ENCODE results near the gene CDK15. TPM values are rescaled to one million over a fixed set of nuclear protein-coding genes. Genes with fewer than 3 reads are reported as not detected.

Gene CDK15
- total RNA-seq, 1 experiment from 2014 or later = 4.8 TPM

DNA sequence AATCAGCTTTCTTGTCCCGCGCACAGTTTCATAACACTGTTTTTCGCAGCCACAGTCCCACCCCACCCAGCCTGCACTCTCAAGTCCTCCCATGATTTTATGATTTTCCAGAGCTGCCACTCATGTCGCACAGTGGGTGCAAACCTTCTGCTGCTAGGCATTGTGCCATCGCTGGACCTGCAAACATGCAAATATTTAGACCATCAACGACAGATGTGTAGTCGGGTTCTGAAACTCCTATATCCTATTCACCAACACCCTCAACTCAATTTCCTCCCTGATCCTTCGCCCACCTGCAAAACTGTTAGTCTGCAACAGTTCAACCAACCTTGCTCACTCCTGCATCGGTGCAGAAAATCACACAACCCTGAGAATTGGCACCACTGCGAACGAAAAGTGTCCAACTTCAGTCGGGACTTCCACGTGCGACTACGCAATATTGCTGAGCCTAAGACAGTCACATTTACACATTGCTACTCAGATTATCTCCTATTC is 24.7 kb upstream of the CDK15 start:
- BruUV-seq (replicated peaks) = no TSS peak
- intact Hi-C loops (cut with micrococcal nuclease; ENCODE audit: unreplicated experiment) (no loop called here), in situ Hi-C loops (cut with HindIII; ENCODE audit: low pct_unique_long_range_greater_than_20kb, low sequenced_read_pairs) (no loop called here)
- no peaks in the 10 kb centered on the region for H3K9me3 ChIP-seq (ENCODE audit: control insufficient read depth, insufficient read depth, low read depth, low read length)
- H3K27ac ChIP-seq (ENCODE audit: low read length) = peak overlapping the region; percentile 95
- ATAC-seq (peak; percentile 39), DNase-seq (ENCODE audit: low read depth, low spot score) (peak; percentile 8)
- no peak for TF ChIP-seq REST (IDR thresholded peaks at IDR 0.05; ENCODE audit: insufficient read depth in 1 of 2, low read depth in 2 of 2, low read length in 1 of 2)
- TF ChIP-seq SIN3A (IDR thresholded peaks at IDR 0.05; ENCODE audit: borderline replicate concordance, insufficient read depth, low read depth, low read length) = no peak
- no peak for TF ChIP-seq POLR2AphosphoS5 (IDR thresholded peaks at IDR 0.05; ENCODE audit: low read depth, low read length)
- TF ChIP-seq, protein P1, sequence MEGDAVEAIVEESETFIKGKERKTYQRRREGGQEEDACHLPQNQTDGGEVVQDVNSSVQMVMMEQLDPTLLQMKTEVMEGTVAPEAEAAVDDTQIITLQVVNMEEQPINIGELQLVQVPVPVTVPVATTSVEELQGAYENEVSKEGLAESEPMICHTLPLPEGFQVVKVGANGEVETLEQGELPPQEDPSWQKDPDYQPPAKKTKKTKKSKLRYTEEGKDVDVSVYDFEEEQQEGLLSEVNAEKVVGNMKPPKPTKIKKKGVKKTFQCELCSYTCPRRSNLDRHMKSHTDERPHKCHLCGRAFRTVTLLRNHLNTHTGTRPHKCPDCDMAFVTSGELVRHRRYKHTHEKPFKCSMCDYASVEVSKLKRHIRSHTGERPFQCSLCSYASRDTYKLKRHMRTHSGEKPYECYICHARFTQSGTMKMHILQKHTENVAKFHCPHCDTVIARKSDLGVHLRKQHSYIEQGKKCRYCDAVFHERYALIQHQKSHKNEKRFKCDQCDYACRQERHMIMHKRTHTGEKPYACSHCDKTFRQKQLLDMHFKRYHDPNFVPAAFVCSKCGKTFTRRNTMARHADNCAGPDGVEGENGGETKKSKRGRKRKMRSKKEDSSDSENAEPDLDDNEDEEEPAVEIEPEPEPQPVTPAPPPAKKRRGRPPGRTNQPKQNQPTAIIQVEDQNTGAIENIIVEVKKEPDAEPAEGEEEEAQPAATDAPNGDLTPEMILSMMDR (IDR thresholded peaks at IDR 0.05) = no peak
- no peak for TF ChIP-seq TCF7L2 (IDR thresholded peaks at IDR 0.05; ENCODE audit: low read depth, low read length)
- H3K27me3 ChIP-seq (ENCODE audit: control insufficient read depth, insufficient read depth, low read length) = no peaks in the 10 kb centered on the region
- peak overlapping the region; percentile 73 to 99 for H3K4me3 ChIP-seq (ENCODE audit: low read depth in 2 of 2, low read length in 2 of 2)
- ChIA-PET CTCF (no interaction called here), POLR2A (interaction anchor here (1.1 kb wide), 1 partner anchor 13 kb away, joined by 9 read pairs; no protein-coding TSS in a partner anchor)
- peaks cover 23% of the 10 kb centered on the region for H3K4me1 ChIP-seq (ENCODE audit: control insufficient read depth, insufficient read depth, low read length)
- H3K36me3 ChIP-seq (ENCODE audit: control insufficient read depth, insufficient read depth, low read length) = no peaks in the 10 kb centered on the region; the same call in none of the 2 replicates

DNA sequence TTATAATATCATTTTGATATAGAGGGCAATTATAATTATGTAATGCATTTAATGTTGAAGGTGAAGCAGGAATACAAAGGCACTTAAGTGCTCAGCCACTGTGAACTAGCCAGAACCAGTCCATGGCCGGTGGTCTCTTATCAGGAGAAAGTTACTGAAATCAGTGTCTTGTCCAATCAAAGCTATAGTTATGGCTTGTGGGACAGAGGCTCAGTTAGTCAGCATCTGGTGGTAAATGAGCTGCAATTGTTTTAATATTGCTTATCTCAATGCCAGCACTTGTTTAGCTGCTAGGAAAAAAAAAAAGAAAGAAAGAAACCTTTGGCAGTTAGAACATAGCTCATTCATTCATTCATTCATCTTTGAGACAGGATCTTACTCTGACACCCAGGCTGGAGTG is 21.8 kb upstream of the CDK15 start:
- CTCF ChIA-PET = no interaction called here
- Histone ChIP-seq H3K27ac (ENCODE audit: low read length) (no peak overlapping the region), H3K27me3 (ENCODE audit: control insufficient read depth, insufficient read depth, low read length) (no peaks in the 10 kb centered on the region), H3K9me3 (ENCODE audit: control insufficient read depth, insufficient read depth, low read depth, low read length) (no peaks in the 10 kb centered on the region), H3K4me3 (ENCODE audit: low read depth in 2 of 2, low read length in 2 of 2) (no peak overlapping the region), H3K4me1 (ENCODE audit: control insufficient read depth, insufficient read depth, low read length) (no peaks in the 10 kb centered on the region; the same call in 1 of the 2 replicates), H3K36me3 (ENCODE audit: control insufficient read depth, insufficient read depth, low read length) (no peaks in the 10 kb centered on the region; the same call in 1 of the 2 replicates)
- in situ Hi-C loops (cut with HindIII; ENCODE audit: low pct_unique_long_range_greater_than_20kb, low sequenced_read_pairs) = no loop called here
- ATAC-seq (no peak), DNase-seq (ENCODE audit: low read depth, low spot score) (no peak)
- TF ChIP-seq, protein P1 (IDR thresholded peaks at IDR 0.05) = no peak
- no peak for TF ChIP-seq POLR2AphosphoS5 (IDR thresholded peaks at IDR 0.05; ENCODE audit: low read depth, low read length)
- TF ChIP-seq SIN3A (IDR thresholded peaks at IDR 0.05; ENCODE audit: borderline replicate concordance, insufficient read depth, low read depth, low read length) = no peak
- no peak for TF ChIP-seq TCF7L2 (IDR thresholded peaks at IDR 0.05; ENCODE audit: low read depth, low read length)
- no TSS peak for BruUV-seq (replicated peaks)
- intact Hi-C loops (cut with micrococcal nuclease; ENCODE audit: unreplicated experiment) = no loop called here
- POLR2A ChIA-PET = no interaction called here

Data from Panc1 (cell line).